HG02970 (cell line): Measurements from ENCODE around the gene OR11G2.
"Not testable (repeated sequence)": the region's sequence is repeated elsewhere in the genome, so short reads cannot be mapped to it uniquely, and the experiment has no call there.

Source experiments
- ATAC-seq: cut with Tn5 transposase; IDR thresholded peaks from one replicate; pipeline ENCODE4 v1.9.1; 2021; ENCODE audit warnings: mild to moderate bottlenecking, moderate library complexity, moderate number of reproducible peaks; ENCODE audit not compliant: unreplicated experiment, low FRiP score

OR11G2 gene, protein sequence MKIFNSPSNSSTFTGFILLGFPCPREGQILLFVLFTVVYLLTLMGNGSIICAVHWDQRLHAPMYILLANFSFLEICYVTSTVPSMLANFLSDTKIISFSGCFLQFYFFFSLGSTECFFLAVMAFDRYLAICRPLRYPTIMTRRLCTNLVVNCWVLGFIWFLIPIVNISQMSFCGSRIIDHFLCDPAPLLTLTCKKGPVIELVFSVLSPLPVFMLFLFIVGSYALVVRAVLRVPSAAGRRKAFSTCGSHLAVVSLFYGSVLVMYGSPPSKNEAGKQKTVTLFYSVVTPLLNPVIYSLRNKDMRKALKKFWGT

DNA sequence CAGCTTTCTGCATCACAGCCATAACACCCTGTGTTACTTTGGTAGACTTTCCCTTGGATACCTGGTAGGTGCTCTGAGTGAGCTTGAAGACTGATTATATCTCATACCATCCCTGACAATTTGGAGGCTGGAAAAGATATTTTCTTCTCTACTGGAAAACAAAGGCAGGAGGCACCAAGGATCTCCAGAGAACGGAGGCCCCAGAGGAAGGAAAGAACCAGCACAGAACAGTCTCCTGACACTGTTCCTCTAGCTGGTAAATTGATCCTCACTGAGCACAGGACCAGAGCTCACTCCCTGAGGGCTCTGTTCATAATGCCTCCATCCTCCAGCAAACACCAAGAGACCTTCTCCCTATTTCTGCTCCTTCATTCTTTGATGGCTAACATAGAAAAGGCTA lies at the start of gene OR11G2:
OR11G2 (plus strand) TSS at position 301 of the 400 bp plus-strand sequence. CDS start 6,542 bp downstream, outside the sequence.
- no peak for ATAC-seq

DNA sequence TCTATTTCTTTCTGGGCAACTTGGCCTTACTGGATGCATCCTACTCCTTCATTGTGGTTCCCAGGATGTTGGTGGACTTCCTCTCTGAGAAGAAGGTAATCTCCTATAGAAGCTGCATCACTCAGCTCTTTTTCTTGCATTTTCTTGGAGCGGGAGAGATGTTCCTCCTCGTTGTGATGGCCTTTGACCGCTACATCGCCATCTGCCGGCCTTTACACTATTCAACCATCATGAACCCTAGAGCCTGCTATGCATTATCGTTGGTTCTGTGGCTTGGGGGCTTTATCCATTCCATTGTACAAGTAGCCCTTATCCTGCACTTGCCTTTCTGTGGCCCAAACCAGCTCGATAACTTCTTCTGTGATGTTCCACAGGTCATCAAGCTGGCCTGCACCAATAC lies 46.8 kb upstream of the OR11G2 start:
- no peak for ATAC-seq

DNA sequence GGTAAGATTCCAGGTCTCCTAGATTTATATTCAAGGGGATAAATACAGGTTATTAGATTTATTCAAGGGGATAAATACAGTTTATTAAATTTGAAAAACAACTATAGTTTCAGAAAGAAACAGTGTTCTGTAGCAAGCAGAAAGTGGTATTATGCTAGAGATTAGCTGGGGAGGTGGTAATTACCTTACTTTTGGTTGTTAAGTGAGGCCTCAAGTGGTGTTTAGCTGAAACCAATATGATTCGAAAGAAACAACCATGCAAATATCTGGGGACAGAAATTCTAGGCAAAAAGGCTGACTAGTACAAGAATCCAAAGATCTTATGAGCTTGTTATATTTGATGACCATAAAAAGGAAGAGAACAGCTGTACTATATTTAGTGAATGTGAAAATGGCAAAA lies 45.9 kb upstream of the OR11G2 start:
- no peak for ATAC-seq

DNA sequence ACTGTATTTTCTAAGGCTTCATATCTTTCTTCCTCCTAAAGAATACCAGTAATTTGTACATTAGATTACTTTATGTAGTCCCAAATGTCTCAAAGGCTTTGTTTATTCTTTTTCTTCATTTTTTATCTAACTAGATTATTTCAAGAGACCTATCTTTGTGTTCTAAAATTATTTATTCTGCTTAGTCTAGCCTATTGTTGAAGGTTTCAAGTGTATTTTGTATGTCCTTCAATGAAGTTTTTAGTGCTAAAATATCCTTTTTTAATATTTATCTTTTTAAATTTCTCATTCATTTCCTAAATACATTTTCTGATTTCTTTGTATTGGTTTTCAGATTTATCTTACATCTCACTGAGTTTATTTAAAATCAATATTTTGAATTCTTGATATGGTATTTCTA lies 26.2 kb upstream of the OR11G2 start:
- no peak for ATAC-seq

GRCh38 chr14:20167091-20167490 lies 23.6 kb upstream of the OR11G2 start:
- no peak for ATAC-seq

DNA sequence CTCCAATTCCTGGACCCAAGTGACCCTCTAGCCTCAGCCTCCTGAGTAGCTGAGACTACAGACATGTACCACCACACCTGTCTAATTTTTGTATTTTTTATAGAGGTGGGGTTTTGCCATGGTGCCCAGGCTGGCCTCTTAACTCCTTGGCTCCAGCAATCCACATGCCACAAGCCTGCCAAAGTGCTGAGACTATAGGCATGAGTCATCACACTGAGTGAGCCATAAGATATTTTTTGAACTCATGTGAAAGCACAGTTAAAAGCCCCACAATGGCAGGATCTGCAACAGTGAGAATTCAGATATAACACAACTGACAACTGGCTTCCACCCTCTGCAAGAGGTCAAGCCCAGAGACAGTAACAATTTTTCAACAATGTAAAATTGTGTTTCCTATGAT lies 20.8 kb upstream of the OR11G2 start:
- not testable (repeated sequence) for ATAC-seq

DNA sequence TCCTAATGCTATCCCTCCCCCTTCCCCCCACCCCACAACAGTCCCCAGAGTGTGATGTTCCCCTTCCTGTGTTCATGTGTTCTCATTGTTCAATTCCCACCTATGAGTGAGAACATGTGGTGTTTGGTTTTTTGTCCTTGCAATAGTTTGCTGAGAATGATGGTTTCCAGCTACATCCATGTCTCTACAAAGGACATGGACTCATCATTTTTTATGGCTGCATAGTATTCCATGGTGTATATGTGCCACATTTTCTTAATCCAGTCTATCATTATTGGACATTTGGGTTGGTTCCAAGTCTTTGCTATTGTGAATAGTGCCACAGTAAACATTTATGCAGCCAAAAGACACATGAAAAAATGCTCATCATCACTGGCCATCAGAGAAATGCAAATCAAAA lies 16.5 kb upstream of the OR11G2 start:
- ATAC-seq = not testable (repeated sequence)

- ATAC-seq = no peak
Observed at GRCh38 chr14:20176330-20176729, 14.4 kb upstream of the OR11G2 start.

DNA sequence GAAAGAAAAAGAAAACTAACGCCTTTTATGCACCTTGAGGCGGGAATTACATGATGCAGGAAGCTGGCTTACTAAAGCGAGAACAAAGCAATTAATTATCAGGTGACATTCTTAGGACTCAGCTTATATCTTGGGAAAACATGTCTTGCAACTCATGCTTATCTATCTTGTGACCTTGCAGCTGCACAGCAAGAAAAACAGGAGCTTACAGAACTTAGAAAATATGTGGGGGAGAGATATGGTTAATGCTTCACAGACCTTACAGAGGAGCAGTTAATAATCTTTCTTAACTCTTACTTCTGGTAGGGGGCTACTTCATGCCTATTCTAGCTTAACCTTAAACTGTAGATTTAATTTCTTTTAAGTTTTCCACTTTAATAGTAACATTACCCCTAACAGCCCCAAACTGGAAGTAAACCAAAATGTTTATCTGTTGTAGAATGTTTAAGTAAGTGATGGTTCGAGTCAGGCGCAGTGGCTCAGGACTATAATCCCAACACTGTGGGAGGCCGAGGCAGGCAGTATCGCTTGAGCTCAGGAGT lies 13.2 kb upstream of the OR11G2 start:
- ATAC-seq = no peak

GRCh38 chr14:20179218-20179617 lies 11.5 kb upstream of the OR11G2 start:
- no peak for ATAC-seq

DNA sequence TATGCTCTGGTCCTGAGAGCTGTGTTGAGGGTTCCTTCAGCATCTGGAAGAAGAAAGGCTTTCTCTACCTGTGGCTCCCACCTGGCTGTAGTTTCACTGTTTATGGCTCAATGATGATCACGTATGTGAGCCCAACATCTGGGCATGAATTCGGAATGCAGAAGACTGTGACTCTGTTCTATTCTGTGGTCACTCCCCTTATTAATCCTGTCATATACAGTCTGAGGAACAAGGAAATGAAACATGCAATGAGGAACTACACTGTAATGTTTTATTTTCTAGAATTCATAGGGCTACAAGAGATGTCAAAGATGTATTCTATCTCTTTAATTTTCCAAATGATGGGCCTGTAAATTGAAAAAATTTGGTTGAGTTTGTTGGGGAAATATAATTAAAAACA lies 10.8 kb upstream of the OR11G2 start:
- ATAC-seq = no peak

- no peak for ATAC-seq
Observed at GRCh38 chr14:20180486-20180885, 10.2 kb upstream of the OR11G2 start.

DNA sequence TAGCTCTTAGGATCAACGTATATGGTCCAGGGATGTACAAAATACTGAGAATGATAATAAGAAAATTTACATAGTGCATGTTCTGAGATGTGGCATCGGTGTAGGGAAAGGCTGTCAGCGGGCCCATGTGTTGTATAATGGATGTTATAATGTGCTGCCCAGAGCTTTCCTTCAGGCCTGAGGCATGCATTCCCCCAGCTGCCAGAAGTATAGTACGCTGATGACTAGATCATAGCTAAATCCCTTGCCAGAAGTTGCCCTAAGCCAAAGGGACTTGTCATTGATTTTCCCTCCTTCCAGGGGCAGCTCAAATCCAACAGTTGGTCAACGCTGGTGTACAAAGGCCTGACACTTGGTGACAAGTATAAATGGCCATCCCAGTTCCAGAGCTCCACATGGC lies 6.5 kb upstream of the OR11G2 start:
- no peak for ATAC-seq

GRCh38 chr14:20191396-20191795 lies 700 bp downstream of the OR11G2 start:
- ATAC-seq = no peak

- ATAC-seq = no peak
Observed at GRCh38 chr14:20194101-20194500, 3.4 kb downstream of the OR11G2 start.

- not testable (repeated sequence) for ATAC-seq
Observed at GRCh38 chr14:20195170-20195569, 4.5 kb downstream of the OR11G2 start.

DNA sequence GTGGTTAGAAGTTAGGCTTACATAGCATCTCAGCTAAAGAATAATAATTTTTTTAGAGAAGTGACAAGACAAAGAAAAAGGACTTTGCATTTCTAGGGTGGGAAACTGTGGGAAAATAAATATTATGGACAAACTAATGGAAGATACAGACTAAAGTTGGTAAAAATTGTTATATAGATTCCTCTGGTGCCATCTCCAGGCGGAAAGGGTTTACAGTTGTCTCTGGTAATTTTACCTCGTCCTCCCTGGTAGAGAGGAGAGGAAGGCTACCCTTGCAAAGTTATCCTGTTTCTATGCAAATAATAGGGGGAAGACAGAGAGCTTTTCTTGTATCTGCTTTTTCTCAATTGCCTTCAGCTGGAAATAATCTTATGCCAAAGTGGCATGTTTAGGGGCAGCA lies 5.2 kb downstream of the OR11G2 start:
- ATAC-seq = no peak

DNA sequence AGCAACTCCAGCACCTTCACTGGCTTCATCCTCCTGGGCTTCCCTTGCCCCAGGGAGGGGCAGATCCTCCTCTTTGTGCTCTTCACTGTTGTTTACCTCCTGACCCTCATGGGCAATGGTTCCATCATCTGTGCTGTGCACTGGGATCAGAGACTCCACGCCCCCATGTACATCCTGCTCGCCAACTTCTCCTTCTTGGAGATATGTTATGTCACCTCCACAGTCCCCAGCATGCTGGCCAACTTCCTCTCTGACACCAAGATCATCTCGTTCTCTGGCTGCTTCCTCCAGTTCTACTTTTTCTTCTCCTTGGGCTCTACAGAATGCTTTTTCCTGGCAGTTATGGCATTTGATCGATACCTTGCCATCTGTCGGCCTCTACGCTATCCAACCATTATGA lies 6.8 kb downstream of the OR11G2 start:
- no peak for ATAC-seq

DNA sequence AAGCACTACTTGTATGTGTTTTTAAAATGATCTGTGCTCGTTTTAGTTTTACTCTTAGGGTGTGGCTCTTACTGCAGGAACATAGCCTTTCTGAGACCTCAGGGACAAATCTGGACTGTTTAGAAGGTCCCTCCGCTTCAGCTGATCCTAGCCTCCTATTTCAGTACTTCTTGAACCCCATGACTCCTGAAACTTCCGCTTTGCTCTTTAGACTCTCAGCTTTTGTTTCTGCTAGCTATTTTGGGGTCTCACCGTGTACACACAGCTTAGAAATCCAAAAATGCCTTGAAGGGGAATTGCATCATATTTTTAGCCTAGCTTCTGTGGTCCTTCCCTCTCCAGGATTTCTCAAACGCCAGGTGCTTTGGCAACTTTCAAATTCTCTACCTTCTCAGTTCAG lies 8.3 kb downstream of the OR11G2 start:
- no peak for ATAC-seq

DNA sequence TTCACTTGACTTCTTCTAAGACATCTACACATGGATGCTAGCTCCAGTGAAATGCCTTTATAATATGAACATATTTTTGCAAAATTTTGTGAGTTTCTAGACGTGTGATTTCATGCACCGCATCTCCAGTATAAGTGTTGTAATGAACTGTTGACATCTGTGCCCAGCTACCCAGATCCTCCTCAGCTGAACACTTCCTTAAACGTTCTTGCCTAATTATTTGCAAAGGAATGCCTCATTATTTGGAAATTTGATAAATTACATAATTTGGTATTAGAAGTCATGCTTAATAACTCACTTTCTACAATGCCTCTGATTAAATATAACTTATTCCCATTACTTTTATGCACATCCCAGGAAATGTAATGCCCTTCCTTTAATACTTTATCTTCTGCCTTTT lies 14.0 kb downstream of the OR11G2 start:
- ATAC-seq = no peak

- no peak for ATAC-seq
Observed at GRCh38 chr14:20209595-20209994, 18.9 kb downstream of the OR11G2 start.

DNA sequence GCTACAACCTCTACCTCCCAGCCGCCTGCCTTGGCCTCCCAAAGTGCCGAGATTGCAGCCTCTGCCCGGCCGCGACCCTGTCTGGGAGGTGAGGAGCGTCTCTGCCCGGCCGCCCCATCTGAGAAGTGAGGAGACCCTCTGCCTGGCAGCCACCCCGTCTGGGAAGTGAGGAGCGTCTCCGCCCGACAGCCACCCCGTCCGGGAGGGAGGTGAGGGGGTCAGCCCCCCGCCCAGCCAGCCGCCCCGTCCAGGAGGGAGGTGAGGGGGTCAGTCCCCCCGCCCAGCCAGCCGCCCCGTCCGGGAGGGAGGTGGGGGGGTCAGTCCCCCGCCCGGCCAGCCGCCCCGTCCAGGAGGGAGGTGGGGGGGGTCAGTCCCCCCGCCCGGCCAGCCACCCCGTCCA lies 21.7 kb downstream of the OR11G2 start:
- ATAC-seq = not testable (repeated sequence)
